Measurements from ENCODE around the gene GRID2. TPM values are rescaled to one million over a fixed set of nuclear protein-coding genes. Genes with fewer than 3 reads are reported as not detected.

The GRID2 gene
- total and polyA plus RNA-seq, 9 of the 15 experiments (the other 6 are each of a cell fraction or from before 2014, with no cell fraction given): 0.04 TPM; not detected in 7

- TF ChIP-seq BACH1 (tag; IDR thresholded peaks at IDR 0.05) (no peak), RHOXF2B (CRISPR knock-in tag; conservative IDR thresholded peaks at IDR 0.05) (no peak), L3MBTL2 (IDR thresholded peaks at IDR 0.05) (no peak), CEBPZ (IDR thresholded peaks at IDR 0.05; ENCODE audit: borderline replicate concordance, low read depth, low read length) (no peak), ZNF449 (CRISPR knock-in tag; IDR thresholded peaks at IDR 0.05) (no peak), HMGN3 (IDR thresholded peaks at IDR 0.05; ENCODE audit: borderline replicate concordance, extremely low read depth, insufficient read length, low read depth, low read length) (no peak)
These were observed 1211.4 kb downstream of the GRID2 start (continued) for GRCh38 chr4:93515208-93515607.
